ENCODE results near the gene GPR82.

GRCh38 chrX:41779030-41779564, 55.1 kb downstream of the GPR82 start:
- no peak for TF ChIP-seq POLR2A (IDR thresholded peaks at IDR 0.05)
- TF ChIP-seq CTCF (IDR thresholded peaks at IDR 0.05) = no peak

All from Peyer's patch (tissue), 4 donors.